ENCODE results near the gene DPH7. TPM values are rescaled to one million over a fixed set of nuclear protein-coding genes. Genes with fewer than 3 reads are reported as not detected.
A peak's percentile ranks its signal among the peaks of the same experiment; 100 is the strongest.
"Not testable (repeated sequence)": the region's sequence is repeated elsewhere in the genome, so short reads cannot be mapped to it uniquely, and the experiment has no call there.

Gene DPH7
- polyA plus RNA-seq, 10 donors, result 18.3 to 45.4 (median 24.8) TPM

DNA sequence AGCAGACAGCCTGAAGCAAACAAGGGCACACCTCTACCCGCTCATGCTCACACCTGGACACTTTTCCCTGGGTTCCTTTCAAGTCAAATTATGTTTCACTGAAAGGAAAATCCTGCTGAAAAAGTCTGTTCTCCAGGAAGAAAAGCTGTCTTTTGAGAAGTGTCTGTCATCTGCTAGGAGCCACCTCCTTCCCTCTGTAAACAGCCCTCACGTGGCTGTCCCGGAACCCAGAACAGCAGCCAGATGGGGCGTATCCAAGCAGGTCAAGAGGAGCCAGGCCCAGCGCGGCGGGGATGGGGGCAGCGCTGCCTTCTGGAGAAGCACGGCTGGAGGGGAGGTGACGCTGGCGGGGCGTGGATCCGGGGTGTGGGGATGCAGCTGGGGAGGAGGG, 28.5 kb downstream of the DPH7 start, which contains the start of gene PNPLA7:
PNPLA7 (minus strand) TSS at position 172 of the 391 bp plus-strand sequence. CDS start 205 bp downstream, outside the sequence.
- DNase-seq, result peak; percentile 75 to 92 (median 84)

DNA sequence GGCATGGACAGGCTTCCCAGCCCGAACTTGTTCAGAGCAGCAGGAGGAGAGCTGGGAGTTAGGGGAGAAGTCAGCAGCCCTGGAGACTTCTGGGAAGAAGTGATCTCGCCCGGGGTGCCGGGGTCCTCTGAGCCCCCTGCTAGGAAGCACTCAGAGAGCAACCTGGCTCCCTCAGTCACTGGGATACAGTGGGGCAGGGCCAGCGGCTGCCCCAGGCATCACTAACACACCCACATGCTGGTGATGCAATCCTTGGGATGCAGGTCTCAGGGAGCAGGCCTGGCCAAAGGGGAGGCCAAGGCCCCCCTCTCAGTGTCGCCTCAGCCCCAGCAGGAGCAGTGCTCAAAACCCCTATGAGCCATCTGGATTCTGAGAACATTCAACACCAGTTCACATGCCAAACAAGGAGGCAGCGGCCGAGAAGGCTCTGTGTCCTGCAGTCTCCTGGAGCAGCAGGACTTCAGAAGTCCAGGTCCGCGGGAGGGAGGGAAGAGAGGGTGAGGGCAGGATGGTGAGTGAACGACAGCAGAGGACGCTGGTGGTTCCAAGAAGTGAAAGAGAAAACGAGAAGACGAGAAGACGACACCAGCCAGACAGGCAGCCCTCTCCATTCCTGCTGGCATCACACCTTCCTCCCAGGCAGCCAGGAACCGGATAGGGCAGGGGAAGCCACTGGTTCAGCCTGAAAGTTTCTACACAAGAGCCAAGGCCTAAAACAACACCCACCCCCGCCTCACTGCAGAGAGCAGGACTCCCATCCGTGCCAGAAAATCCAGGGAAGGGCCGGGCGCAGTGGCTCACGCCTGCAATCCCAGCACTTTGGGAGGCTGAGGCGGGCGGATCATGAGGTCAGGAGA, 30.8 kb downstream of the DPH7 start:
- no peak for DNase-seq

DNA sequence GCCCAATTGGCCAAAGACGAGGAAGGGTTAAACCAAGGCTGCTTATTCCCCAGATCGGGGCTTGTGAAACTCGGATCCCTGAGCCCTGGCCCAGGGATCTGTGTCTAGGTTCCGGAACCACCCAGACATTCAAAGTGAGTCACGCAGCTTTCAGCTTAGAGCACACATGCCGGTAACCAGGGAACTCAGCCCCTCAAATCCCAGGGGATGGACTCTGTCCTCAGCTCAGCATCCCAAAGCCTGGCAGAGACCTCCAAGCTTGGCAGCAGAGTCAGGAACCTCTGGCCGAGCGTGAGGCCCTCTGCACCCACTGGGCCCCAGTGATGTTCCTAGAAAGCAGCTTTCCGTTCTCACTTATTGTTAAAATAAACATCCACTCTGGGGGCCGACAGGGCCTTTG, 33.6 kb downstream of the DPH7 start:
- no peak for DNase-seq

DNA sequence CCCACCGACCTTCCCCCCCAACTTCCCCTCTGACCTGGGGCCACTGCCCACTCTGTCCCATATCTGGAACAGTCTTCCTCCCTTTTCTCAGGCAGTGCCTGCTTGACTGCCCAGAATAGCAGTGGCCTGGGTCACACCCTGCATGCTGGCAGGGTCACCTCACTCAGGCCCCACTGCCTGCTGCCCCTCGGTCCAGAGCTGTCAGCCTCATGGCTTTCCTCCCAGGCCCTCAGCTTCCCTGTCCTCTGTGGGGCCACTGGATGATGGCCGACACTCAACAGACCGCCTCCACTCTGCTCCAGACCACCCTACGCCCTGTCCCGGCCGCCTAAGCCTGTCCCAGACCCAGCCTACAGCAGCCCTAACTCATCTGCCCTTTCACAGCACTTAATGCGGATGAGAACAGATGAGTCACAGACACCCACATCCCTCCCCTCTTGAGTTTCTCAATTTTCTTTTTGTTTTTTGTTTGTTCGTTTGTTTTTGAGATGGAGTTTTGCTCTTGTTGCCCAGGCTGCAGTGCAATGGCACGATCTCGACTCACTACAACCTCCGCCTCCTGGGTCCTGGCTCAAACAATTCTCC, 34.5 kb downstream of the DPH7 start:
- DNase-seq, result no peak

DNA sequence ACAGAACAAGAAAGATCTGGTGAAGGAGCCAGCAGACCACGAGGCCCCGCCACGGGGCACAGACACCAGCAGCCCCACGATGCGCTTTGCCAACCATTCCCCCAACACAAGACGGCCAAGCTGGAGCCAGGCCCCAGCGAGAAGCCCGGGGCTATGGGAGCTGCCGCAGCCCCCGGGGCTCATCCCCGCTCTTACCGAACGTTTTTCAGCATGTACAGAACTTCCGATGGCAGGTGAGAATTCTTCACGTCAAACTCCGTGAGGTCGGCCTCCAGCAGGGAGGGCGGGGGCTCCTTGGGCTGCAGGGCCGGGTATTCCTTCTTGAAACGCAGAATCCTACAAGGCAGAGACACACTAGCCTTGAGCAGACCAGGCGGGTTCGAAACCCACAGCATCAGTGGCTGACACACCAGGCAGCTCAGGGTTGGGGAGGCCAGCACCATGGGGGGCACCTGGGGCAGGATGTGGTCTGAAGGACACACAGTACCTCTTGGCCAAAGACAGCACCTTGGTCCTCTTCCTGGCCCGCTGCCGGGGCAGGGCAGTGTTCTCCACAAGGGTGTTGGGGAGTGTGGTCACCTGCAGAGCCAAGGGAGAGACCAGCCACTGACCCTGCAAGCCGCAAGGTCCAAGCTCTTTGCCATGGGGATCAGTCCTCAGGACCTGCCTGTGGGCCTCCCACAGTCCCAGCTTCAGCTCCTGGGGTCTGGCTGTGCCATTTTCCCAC, 35.3 kb downstream of the DPH7 start:
- no peak for DNase-seq

DNA sequence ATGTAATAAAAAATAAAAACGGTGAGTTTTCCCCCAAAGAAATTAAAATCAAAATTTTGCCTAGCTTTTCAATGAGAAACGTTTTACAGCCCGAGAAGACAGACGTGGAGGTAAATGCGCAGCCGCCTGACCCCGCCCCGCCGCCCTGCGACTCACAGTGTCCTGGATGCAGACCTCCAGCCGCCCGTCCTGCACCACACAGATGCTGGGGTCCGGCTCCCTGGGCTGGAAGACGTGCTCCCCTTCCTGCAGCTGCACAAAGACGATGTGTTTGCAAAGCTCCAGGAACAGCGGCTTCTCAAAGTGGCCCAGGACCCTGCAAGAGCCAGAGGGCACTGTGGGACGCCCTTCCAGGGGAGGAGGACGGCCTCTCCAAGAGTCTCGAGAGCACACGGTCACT, 36.2 kb downstream of the DPH7 start:
- no peak for DNase-seq

DNA sequence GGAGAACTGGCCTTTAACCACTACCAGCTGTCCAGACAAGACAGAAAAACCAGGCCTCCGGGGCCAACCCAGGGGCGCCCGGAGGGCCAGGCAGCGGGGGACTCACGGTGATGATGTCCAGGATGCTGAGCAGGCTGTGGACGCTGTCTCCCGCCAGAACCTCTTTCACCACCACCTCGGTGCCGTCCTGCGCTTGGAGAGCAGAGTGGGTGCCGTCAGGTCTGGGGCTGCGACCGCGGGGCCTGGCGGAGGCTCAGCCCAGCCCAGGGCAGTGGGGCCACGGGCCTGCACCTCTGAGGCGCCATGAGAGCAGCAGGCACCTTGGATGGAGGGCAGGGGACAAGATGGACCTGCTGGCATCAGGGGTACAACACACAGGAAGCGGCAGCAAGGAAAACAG, 38.2 kb downstream of the DPH7 start:
- DNase-seq, result no peak

DNA sequence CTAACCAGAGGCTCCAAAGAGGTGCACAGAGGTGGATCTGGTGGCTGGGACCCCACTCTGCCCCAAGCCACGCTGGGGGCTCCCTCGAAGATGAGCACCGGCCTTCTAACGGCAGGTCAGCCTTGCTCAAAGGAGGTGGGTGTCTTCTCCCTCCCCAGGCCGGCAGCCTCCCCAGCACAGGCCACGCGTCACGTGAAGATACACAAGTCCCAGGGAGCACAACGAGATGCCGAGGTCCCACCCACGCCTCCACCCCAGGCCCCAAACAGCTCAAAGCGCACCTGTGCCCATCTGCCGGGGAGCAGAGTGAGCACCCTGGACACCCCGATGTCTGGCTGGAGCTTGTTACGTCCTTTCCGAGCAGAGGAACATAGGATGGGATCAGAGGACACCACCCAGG, 40.7 kb downstream of the DPH7 start:
- no peak for DNase-seq

DNA sequence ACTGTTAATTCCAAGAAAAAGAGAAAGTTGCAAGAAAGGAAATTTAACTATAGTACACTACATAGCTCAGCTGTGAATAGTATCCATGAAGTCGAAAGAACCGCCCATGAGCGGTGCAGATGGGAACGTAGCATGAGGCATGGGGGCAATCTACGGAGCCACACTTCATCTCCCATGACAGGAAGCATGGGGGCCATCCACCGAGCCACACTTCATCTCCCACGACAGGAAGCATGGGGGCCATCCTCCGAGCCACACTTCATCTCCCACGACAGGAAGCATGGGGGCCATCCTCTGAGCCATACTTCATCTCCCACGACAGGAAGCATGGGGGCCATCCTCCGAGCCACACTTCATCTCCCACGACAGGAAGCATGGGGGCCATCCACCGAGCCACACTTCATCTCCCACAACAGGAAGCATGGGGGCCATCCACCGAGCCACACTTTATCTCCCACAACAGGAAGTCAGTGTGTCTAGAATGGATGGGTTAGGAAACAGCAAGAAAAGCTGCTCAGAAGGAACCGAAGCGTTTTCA, 42.1 kb downstream of the DPH7 start:
- not testable (repeated sequence) for DNase-seq

DNA sequence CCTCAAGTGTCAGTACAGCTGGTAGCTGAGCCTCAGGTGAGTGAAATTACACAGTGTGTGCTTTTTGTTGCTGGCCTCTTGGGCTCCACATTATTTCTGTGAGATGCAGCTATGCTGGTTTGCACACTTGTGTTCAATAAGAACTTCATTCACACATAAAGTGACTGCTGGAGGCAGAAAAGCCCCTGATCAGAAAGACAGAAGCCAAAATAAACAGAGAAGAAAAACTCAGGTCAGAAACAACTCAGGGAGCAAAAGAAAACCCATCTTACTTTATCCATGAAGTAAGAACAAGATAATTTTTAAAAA, 43.7 kb downstream of the DPH7 start:
- no peak for DNase-seq

DNA sequence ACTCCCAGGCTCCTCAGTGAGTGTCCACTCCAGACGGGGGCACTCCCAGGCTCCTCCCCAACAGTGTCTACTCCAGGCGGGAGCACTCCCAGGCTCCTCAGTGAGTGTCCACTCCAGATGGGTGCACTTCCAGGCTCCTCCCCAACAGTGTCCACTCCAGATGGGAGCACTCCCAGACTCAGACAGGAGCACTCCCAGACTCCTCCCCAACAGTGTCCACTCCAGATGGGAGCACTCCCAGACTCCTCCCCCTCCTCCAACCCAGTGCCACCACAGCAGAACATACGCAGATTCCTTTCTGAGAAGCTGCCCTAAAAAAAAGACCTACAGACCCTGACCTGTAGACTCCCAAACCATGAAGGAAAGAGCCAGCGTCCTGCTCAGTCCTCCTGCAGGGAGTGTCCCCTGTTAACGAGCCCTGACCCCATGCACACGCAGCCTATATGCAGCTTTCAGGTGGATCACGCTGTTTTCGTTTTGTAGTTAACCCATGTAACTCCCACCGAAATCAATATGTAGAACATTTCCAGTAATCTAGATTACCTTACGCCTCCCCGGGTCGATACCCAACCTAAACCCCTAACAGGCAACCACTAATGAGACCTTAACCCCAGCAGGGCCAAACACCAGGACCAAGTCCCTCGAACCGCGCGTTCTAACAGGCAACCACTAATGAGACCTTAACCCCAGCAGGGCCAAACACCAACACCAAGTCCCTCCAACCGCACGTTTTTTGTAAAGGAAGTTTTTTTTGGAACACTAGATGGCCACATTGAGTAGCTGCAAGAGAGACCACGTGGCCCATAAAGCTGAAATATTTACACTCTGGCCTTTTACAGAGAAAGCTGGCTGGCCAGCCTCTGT, 44.2 kb downstream of the DPH7 start:
- DNase-seq, result peak in 2 of 3 donors; percentile 44 to 73

DNA sequence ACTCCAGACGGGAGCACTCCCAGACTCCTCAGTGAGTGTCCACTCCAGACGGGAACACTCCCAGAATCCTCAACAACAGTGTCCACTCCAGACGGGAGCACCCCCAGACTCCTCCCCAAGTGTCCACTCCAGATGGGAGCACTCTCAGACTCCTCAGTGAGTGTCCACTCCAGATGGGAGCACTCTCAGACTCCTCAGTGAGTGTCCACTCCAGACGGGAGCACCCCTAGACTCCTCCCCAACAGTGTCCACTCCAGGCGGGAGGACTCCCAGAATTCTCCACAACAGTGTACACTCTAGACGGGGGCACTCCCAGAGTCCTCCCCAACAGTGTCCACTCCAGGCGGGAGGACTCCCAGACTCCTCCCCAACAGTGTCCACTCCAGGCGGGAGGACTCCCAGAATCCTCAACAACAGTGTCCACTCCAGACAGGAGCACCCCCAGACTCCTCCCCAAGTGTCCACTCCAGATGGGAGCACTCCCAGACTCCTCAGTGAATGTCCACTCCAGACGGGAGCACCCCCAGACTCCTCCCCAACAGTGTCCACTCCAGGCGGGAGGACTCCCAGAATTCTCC, 45.7 kb downstream of the DPH7 start:
- not testable (repeated sequence) for DNase-seq

DNA sequence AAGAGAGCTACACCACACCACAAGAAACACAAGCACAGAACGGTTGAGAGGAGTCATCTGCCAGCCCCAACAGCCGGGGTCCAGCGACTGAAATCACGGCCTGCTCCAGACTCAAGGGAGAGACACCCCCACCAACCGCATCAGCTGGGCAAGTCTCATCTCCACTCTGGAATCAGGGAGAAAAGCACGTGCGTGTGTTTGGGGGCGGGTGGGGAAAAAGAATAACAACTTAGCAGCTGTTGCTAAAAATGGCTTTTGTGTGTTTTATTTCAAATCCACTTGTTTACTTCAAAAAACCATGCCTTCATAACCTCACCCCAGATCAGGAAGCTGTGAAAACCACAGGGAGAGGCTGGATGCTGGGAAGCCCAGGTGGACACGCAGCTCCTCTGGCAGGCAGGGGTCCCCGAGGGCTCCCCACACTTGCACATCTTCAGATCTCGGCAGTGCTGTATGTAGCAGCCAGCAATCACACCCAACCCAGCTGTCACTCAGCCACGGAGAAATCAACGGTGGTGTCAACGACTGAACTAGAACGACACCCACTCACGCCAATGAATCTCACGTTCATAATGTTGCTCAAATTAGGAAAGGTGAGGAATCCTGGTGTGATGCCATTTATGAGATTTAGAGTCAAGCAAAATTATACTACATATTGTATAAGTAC, 47.5 kb downstream of the DPH7 start:
- DNase-seq, result peak in 1 of 3 donors; percentile 24

DNA sequence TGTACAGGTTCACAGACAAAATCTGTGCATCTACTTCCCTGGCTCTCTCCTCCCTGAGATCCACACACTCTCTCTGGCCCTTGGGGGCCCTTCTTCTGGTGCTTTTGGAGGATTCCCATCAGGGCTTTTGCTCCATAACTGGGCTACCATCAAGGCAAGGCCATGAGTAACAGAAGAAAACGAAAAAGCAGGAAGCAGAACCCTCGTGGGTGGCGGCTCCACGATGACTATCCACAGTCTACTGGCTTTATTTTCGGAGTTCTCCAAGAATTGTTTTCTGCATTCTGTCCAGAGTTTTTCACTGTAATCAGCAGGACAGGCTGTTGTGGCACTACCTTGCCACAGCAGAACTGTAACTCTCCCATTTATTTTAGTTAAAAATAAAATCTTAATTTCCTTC, 48.4 kb downstream of the DPH7 start:
- no peak for DNase-seq

DNA sequence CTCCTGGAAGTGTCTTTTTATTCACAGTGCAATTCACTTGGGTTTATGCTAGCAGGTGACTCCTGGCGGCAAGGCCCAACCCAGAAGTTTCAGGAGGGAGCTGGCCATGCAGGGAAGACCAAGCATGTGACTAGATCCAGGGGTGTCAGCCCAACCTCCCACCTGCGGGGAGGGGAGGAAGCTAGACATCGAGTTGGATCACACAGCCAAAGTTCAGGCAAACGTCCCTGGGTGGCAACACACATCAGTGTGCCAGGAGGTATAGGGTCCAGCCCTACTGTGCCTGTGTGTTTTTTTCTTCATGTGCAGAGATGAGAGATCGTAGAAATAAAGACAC, 53.8 kb downstream of the DPH7 start:
- no peak for DNase-seq

DNA sequence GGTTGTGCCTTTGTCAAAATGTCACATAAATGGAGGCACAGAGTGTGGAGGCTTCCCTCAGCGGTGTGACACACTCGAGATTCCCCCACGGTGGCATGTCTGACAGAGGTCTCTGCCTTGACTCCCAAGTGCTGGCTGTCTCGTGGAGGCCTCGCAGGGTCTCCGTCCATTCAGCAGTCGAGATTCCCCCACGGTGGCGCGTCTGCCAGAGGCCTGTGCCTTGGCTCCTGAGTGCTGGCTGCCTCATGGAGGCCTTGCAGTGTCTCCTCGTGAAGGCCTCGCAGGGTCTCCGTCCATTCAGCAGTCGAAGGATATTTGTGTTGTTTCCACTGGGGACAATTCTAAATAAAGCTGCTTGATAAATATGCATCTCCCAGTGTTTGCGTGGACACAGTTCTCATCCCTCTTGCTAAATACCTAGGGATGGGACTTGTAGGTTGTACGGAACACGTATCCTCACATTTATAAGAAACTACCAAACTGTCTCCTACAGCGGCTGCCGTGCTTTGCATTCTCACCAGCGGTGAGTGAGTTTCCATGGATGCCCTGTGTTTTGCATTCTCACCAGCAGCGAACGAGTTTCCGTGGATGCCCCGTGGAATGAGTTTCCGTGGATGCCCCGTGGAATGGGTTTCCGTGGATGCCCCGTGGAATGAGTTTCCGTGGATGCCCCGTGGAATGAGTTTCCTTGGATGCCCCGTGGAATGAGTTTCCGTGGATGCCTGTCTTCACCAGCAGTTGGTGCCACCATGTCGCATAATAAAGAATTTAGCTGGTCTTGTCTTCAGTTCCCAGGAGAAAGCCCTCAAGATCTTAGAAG, 54.4 kb downstream of the DPH7 start:
- no peak for DNase-seq

DNA sequence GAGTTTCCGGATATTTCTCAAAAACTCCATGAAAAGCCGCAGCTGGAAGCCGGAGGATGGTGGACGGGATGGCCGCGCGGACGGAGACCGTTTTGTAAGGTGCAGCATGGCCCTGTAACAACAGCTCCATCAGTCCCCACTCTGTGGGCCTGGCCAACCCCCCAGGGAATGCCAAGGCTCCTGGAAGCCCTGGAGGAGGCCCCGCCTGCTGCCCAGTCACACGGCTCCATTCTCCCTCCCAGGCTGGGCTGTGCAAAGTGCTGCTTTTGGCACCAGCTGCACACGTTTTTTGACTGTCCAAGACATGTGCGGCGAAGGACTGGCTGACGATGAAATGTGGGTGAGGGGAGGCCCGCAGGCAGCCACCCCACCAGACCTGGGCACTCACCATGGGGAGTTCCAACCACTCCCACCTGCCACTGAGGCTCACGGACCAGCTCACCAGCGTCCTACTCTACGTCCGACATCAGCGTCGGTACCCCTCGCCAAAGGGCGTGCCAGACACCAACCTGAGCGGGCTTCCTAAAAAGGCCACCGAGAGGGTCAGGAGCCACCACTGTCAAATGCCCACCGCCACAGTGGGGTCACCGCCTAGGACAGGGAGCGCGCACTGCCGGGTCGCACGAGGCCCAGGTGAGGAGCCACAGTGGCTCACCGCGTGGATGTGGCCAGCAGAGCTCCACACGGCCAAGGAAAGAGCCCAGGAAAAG, 55.8 kb downstream of the DPH7 start:
- DNase-seq, result no peak

DNA sequence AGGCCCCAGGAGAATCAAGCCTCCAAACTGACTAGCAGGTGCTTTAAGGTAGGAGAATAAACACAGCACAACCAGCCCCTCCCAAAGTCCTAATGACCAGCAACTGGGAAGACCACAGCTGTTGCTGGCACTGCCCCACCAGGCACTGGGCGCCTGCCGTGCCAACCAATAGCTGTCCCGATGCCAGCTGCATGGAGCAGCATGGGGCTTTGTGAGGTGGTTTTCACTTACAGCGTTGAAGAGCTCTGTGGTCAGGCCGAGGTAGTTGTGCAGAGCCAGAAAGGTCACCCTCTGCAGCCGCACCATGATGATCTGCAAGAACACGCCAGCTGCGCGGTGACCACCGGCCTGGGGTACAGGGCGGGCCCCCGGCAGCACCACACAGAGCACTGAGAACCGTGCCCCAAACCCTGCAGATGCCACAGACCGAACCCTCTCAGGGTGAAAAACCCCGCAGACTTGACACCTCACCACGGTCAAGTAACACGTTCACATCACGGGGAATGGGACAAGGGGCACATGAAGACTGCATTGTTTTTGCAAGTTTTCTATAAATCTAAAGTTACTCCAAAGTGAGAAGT, 57.2 kb downstream of the DPH7 start:
- DNase-seq, result peak; percentile 42 to 48 (median 47)

All from muscle of back (tissue), 11 donors.